ENCODE measurements around the gene PDP2.

DNA sequence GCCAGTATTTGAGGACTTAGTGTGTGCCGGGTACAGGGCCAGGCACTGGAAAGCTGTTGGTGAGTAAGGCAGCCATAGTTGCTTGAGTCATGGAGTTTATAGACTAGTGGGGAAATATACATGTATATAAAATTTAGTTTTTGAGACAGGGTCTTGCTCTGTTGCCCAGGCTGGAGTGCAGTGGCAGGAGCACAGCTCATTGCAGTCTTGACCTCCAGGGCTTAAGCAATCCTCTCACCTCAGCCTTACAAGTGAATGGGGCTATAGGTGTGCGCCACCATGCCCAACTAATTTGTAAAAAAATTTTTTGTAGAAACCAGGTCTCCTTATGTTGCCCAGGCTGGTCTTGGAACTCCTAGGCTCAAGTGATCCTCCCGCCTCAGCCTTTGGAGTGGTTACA, 2.4 kb downstream of the PDP2 start:
- TF ChIP-seq MAZ (IDR thresholded peaks at IDR 0.05; ENCODE audit: borderline replicate concordance, low read depth, low read length), result no peak
- no peak for TF ChIP-seq CTCF (conservative IDR thresholded peaks at IDR 0.05; ENCODE audit: low read depth, low read length)
